T-helper 2 cell treated with Interferon-gamma antibody and Interleukin-4, amounts not matched to agents 5 μg/mL and 100 μg/mL, for 36 hours (primary cell): ENCODE results near the gene SLC49A4.
A peak's percentile ranks its signal among the peaks of the same experiment; 100 is the strongest.

ENCODE experiments used
- DNase-seq: peaks from one replicate; pipeline ENCODE4 v3.0.0; 2021; ENCODE audit warnings: low spot score
- H3K27ac Mint-ChIP-seq: one replicate; pipeline ENCODE4 v1.8.0; 2021; ENCODE audit warnings: mild to moderate bottlenecking, mixed read lengths
- H3K27me3 Mint-ChIP-seq: one replicate; pipeline ENCODE4 v1.8.0; 2021; ENCODE audit warnings: low read depth, mixed read lengths
- H3K36me3 Mint-ChIP-seq: one replicate; pipeline ENCODE4 v1.8.0; 2021; ENCODE audit warnings: low read depth, mixed read lengths
- H3K4me1 Mint-ChIP-seq: one replicate; pipeline ENCODE4 v1.8.0; 2021; ENCODE audit warnings: low read depth, mixed read lengths
- H3K4me3 Mint-ChIP-seq: one replicate; pipeline ENCODE4 v1.8.0; 2022; ENCODE audit warnings: mild to moderate bottlenecking, moderate library complexity, mixed read lengths
- H3K9me3 Mint-ChIP-seq: one replicate; pipeline ENCODE4 v1.8.0; 2021; ENCODE audit warnings: mixed read lengths

Gene SLC49A4

GRCh38 chr3:122916084-122916483 is 121.2 kb downstream of the SLC49A4 start:
- H3K27me3 Mint-ChIP-seq: peaks cover 24% of the 10 kb centered on the region
- no peaks in the 10 kb centered on the region for H3K36me3 Mint-ChIP-seq
- no peak overlapping the region for H3K27ac Mint-ChIP-seq
- H3K4me3 Mint-ChIP-seq: no peak overlapping the region
- H3K4me1 Mint-ChIP-seq: no peaks in the 10 kb centered on the region
- H3K9me3 Mint-ChIP-seq: no peaks in the 10 kb centered on the region
- DNase-seq: no peak

GRCh38 chr3:122916580-122916979 is 121.7 kb downstream of the SLC49A4 start:
- H3K36me3 Mint-ChIP-seq: no peaks in the 10 kb centered on the region
- H3K4me1 Mint-ChIP-seq: no peaks in the 10 kb centered on the region
- H3K27ac Mint-ChIP-seq: no peak overlapping the region
- no peak for DNase-seq
- H3K4me3 Mint-ChIP-seq: no peak overlapping the region
- peaks cover 29% of the 10 kb centered on the region for H3K27me3 Mint-ChIP-seq
- H3K9me3 Mint-ChIP-seq: no peaks in the 10 kb centered on the region

- Mint-ChIP-seq H3K36me3 (no peaks in the 10 kb centered on the region), H3K4me3 (no peak overlapping the region), H3K27ac (no peak overlapping the region), H3K9me3 (no peaks in the 10 kb centered on the region), H3K4me1 (no peaks in the 10 kb centered on the region), H3K27me3 (peaks cover 28% of the 10 kb centered on the region)
- no peak for DNase-seq
Observed at GRCh38 chr3:122917412-122917811, 122.5 kb downstream of the SLC49A4 start.

GRCh38 chr3:122918576-122919290 is 123.9 kb downstream of the SLC49A4 start:
- H3K4me3 Mint-ChIP-seq: no peak overlapping the region
- H3K36me3 Mint-ChIP-seq: no peaks in the 10 kb centered on the region
- H3K4me1 Mint-ChIP-seq: no peaks in the 10 kb centered on the region
- no peaks in the 10 kb centered on the region for H3K9me3 Mint-ChIP-seq
- DNase-seq: no peak
- peaks cover 31% of the 10 kb centered on the region for H3K27me3 Mint-ChIP-seq
- H3K27ac Mint-ChIP-seq: no peak overlapping the region

GRCh38 chr3:122919291-122919610 is 124.4 kb downstream of the SLC49A4 start:
- no peak overlapping the region for H3K27ac Mint-ChIP-seq
- H3K4me3 Mint-ChIP-seq: no peak overlapping the region
- no peaks in the 10 kb centered on the region for H3K9me3 Mint-ChIP-seq
- H3K27me3 Mint-ChIP-seq: peaks cover 25% of the 10 kb centered on the region
- no peaks in the 10 kb centered on the region for H3K36me3 Mint-ChIP-seq
- no peaks in the 10 kb centered on the region for H3K4me1 Mint-ChIP-seq
- DNase-seq: no peak

- no peak for DNase-seq
- H3K27me3 Mint-ChIP-seq: peaks cover 23% of the 10 kb centered on the region
- H3K4me1 Mint-ChIP-seq: no peaks in the 10 kb centered on the region
- H3K27ac Mint-ChIP-seq: no peak overlapping the region
- no peak overlapping the region for H3K4me3 Mint-ChIP-seq
- no peaks in the 10 kb centered on the region for H3K36me3 Mint-ChIP-seq
- H3K9me3 Mint-ChIP-seq: no peaks in the 10 kb centered on the region
Observed at GRCh38 chr3:122920986-122921385, 126.1 kb downstream of the SLC49A4 start.

GRCh38 chr3:122921791-122922651 is 127.2 kb downstream of the SLC49A4 start:
- Mint-ChIP-seq H3K27ac (no peak overlapping the region), H3K4me3 (no peak overlapping the region), H3K9me3 (no peaks in the 10 kb centered on the region), H3K27me3 (peaks cover 23% of the 10 kb centered on the region), H3K36me3 (no peaks in the 10 kb centered on the region), H3K4me1 (no peaks in the 10 kb centered on the region)
- DNase-seq: peak; percentile 24

- no peaks in the 10 kb centered on the region for H3K36me3 Mint-ChIP-seq
- DNase-seq: no peak
- H3K27me3 Mint-ChIP-seq: peaks cover 23% of the 10 kb centered on the region
- no peak overlapping the region for H3K4me3 Mint-ChIP-seq
- no peaks in the 10 kb centered on the region for H3K9me3 Mint-ChIP-seq
- no peak overlapping the region for H3K27ac Mint-ChIP-seq
- no peaks in the 10 kb centered on the region for H3K4me1 Mint-ChIP-seq
Observed at GRCh38 chr3:122923611-122924010, 128.7 kb downstream of the SLC49A4 start.

GRCh38 chr3:122924056-122924455 is 129.2 kb downstream of the SLC49A4 start:
- DNase-seq: no peak
- no peaks in the 10 kb centered on the region for H3K4me1 Mint-ChIP-seq
- no peak overlapping the region for H3K27ac Mint-ChIP-seq
- H3K36me3 Mint-ChIP-seq: no peaks in the 10 kb centered on the region
- H3K9me3 Mint-ChIP-seq: no peaks in the 10 kb centered on the region
- no peak overlapping the region for H3K4me3 Mint-ChIP-seq
- H3K27me3 Mint-ChIP-seq: peaks cover 21% of the 10 kb centered on the region

GRCh38 chr3:122925756-122926155 is 130.9 kb downstream of the SLC49A4 start:
- Mint-ChIP-seq H3K27me3 (peaks cover 14% of the 10 kb centered on the region), H3K4me3 (no peak overlapping the region), H3K27ac (no peak overlapping the region), H3K9me3 (no peaks in the 10 kb centered on the region), H3K36me3 (no peaks in the 10 kb centered on the region), H3K4me1 (no peaks in the 10 kb centered on the region)
- no peak for DNase-seq

GRCh38 chr3:122926322-122926721 is 131.5 kb downstream of the SLC49A4 start:
- H3K4me1 Mint-ChIP-seq: no peaks in the 10 kb centered on the region
- DNase-seq: no peak
- no peak overlapping the region for H3K4me3 Mint-ChIP-seq
- H3K27ac Mint-ChIP-seq: no peak overlapping the region
- H3K36me3 Mint-ChIP-seq: no peaks in the 10 kb centered on the region
- peaks cover 10% of the 10 kb centered on the region for H3K27me3 Mint-ChIP-seq
- H3K9me3 Mint-ChIP-seq: no peaks in the 10 kb centered on the region

- Mint-ChIP-seq H3K27ac (no peak overlapping the region), H3K9me3 (no peaks in the 10 kb centered on the region), H3K4me3 (no peak overlapping the region), H3K27me3 (peaks cover 8% of the 10 kb centered on the region), H3K36me3 (no peaks in the 10 kb centered on the region), H3K4me1 (no peaks in the 10 kb centered on the region)
- DNase-seq: no peak
Observed at GRCh38 chr3:122926811-122927210, 131.9 kb downstream of the SLC49A4 start.

- Mint-ChIP-seq H3K4me1 (no peaks in the 10 kb centered on the region), H3K27ac (no peak overlapping the region), H3K9me3 (no peaks in the 10 kb centered on the region), H3K4me3 (no peak overlapping the region), H3K27me3 (peaks cover 6% of the 10 kb centered on the region), H3K36me3 (no peaks in the 10 kb centered on the region)
- DNase-seq: no peak
Observed at GRCh38 chr3:122927726-122928125, 132.9 kb downstream of the SLC49A4 start.

GRCh38 chr3:122928396-122929187 is 133.7 kb downstream of the SLC49A4 start:
- H3K9me3 Mint-ChIP-seq: no peaks in the 10 kb centered on the region
- H3K4me3 Mint-ChIP-seq: no peak overlapping the region
- H3K27ac Mint-ChIP-seq: no peak overlapping the region
- DNase-seq: no peak
- no peaks in the 10 kb centered on the region for H3K36me3 Mint-ChIP-seq
- H3K4me1 Mint-ChIP-seq: no peaks in the 10 kb centered on the region
- H3K27me3 Mint-ChIP-seq: peaks cover 12% of the 10 kb centered on the region
